ENCODE data around the gene C9orf152. TPM values are rescaled to one million over a fixed set of nuclear protein-coding genes. Genes with fewer than 3 reads are reported as not detected.

Gene C9orf152
- total and polyA plus RNA-seq, 10 of the 15 experiments (the other 5 are each of a cell fraction or from before 2014, with no cell fraction given), result 0.04 TPM; not detected in 9

GRCh38 chr9:110157823-110158664 is 49.9 kb downstream of the C9orf152 start:
- no peak overlapping the region for H2AFZ ChIP-seq (ENCODE audit: control insufficient read depth, low read depth, low read length)
- BruUV-seq (replicated peaks), result no TSS peak
- H3K4me3 ChIP-seq, result peak overlapping the region; percentile 7; the same call in 1 of the 2 replicates
- ChIA-PET RAD21 (ENCODE audit: unreplicated experiment) (interaction anchor here (1.0 to 17.2 kb wide), 7 partner anchors 10 to 254 kb away, joined by 4 to 424 read pairs (median 5); partner anchors contain the start of gene TXN), SMC1A (ENCODE audit: uncharacterized antibody, unreplicated experiment) (interaction anchor here (0.9 to 13.8 kb wide), 14 partner anchors 10 to 262 kb away, joined by 3 to 406 read pairs (median 4); no protein-coding TSS in a partner anchor), CTCF (interaction anchor here (1.1 to 3.6 kb wide), 7 partner anchors 9 to 251 kb away, joined by 3 to 19 read pairs (median 10); no protein-coding TSS in a partner anchor), POLR2A (interaction anchor here (1.4 kb wide), 1 partner anchor 107 kb away, joined by 6 read pairs; no protein-coding TSS in a partner anchor)
- WGBS (ENCODE audit: insufficient coverage, insufficient replicate concordance, low lambda C conversion rate, missing lambda C conversion rate), result 51% methylated on average over 9 of the region's 9 CpGs
- no peak overlapping the region for H3K9ac ChIP-seq (ENCODE audit: control insufficient read depth, insufficient read depth, low read length)
- H3K4me1 ChIP-seq (ENCODE audit: control insufficient read depth, insufficient read depth, low read length), result peaks cover 57% of the 10 kb centered on the region
- H3K9me3 ChIP-seq (replicated peaks; ENCODE audit: control insufficient read depth, insufficient read depth, low read length), result no peaks in the 10 kb centered on the region
- TF ChIP-seq BMI1 (IDR thresholded peaks at IDR 0.05; ENCODE audit: borderline replicate concordance), result no peak
- TF ChIP-seq SRF (IDR thresholded peaks at IDR 0.05; ENCODE audit: low read depth in 2 of 2, low read length in 2 of 2), result 0 out of 4 replicates have a peak, but pooled peaks of 1 of the 2 experiments have one; percentile 11
- peak; percentile 13; the same call in 1 of the 2 replicates for TF ChIP-seq RUNX3 (IDR thresholded peaks at IDR 0.05; ENCODE audit: low read length)
- no peak for TF ChIP-seq HDAC2 (IDR thresholded peaks at IDR 0.05)
- TF ChIP-seq EED (IDR thresholded peaks at IDR 0.05; ENCODE audit: low read depth), result peak; percentile 51; the same call in 1 of the 2 replicates
- TF ChIP-seq NFIC (IDR thresholded peaks at IDR 0.05; ENCODE audit: low read depth, low read length), result 0 out of 2 replicates have a peak, but pooled peaks have one; percentile 34
- peak; percentile 74; the same call in 1 of the 2 replicates for TF ChIP-seq TCF7 (IDR thresholded peaks at IDR 0.05; ENCODE audit: borderline replicate concordance)
- TF ChIP-seq JUNB (IDR thresholded peaks at IDR 0.05), result peak; percentile 29; the same call in 1 of the 2 replicates
- TF ChIP-seq NFYB (IDR thresholded peaks at IDR 0.05; ENCODE audit: insufficient read depth, low read depth, low read length), result no peak
- H3K27ac ChIP-seq (ENCODE audit: control insufficient read depth, insufficient read depth), result peak overlapping the region; percentile 4; the same call in 1 of the 2 replicates
- H4K20me1 ChIP-seq (ENCODE audit: control insufficient read depth, insufficient read depth), result peaks cover 7% of the 10 kb centered on the region
- H3K4me2 ChIP-seq (ENCODE audit: control insufficient read depth, insufficient read depth), result peak overlapping the region; percentile 38; the same call in 1 of the 2 replicates
- peak; percentile 27 for ATAC-seq
- in situ Hi-C loops (cut with MboI) (loop anchor here (10.0 kb wide), 1 partner anchor 103 kb away; no protein-coding TSS in a partner anchor), intact Hi-C loops (cut with micrococcal nuclease; ENCODE audit: unreplicated experiment) (no loop called here)
- H3K79me2 ChIP-seq (ENCODE audit: control insufficient read depth, insufficient read depth, low read length), result peaks cover 90% of the 10 kb centered on the region
- no peak for FAIRE-seq
- no peaks in the 10 kb centered on the region for H3K27me3 ChIP-seq (replicated peaks in 1 of 2; ENCODE audit: control insufficient read depth in 2 of 2, insufficient read depth in 2 of 2, low read length in 1 of 2)
- no peak for DNase-seq (ENCODE audit: low read depth, low spot score)
- peaks cover 21 to 32% of the 10 kb centered on the region in 2 experiments; a peak in 3 of 4 replicates for H3K36me3 ChIP-seq (ENCODE audit: control insufficient read depth in 2 of 2, insufficient read depth in 2 of 2, low read length in 1 of 2)

All from GM12878 (cell line).